GM12878 (cell line): Measurements from ENCODE around the gene NPM3. TPM values are rescaled to one million over a fixed set of nuclear protein-coding genes. Genes with fewer than 3 reads are reported as not detected.
A peak's percentile ranks its signal among the peaks of the same experiment; 100 is the strongest.
"Not testable (repeated sequence)": the region's sequence is repeated elsewhere in the genome, so short reads cannot be mapped to it uniquely, and the experiment has no call there.

Source experiments
- ATAC-seq: fragments of 200-7000 bp; cut with Tn5 transposase; 3 replicates; pipeline ENCODE4 v1.9.1; 2020; ENCODE audit warnings: mild to moderate bottlenecking, moderate library complexity
- BruUV-seq: library from RNA; stranded (reverse); fragments of 400-500 nt; replicated peaks from 2 replicates; lab custom pipeline; 2021; lab: Mats Ljungman, UMichigan
- CTCF ChIA-PET: fragments of 300-600 bp; sonication (Branson Sonifier 250); formaldehyde crosslinking; extraction: SDS; loops from one replicate; lab custom pipeline; 2021; ENCODE audit warnings: inconsistent platforms; lab: Yijun Ruan, JAX
- POLR2A ChIA-PET: fragments of 350-600 bp; formaldehyde crosslinking; extraction: SDS; loops from one replicate; lab custom pipeline; 2021; ENCODE audit warnings: inconsistent platforms; lab: Charles Lee
- RAD21 ChIA-PET: fragments of 300-600 bp; sonication (Branson Sonifier 250); formaldehyde crosslinking; loops from one replicate; lab custom pipeline; 2023; ENCODE audit warnings: antibody characterized with exemption; ENCODE audit not compliant: unreplicated experiment; lab: Charles Lee
- SMC1A ChIA-PET: fragments of 300-600 bp; sonication (Branson Sonifier 250); formaldehyde crosslinking; loops from one replicate; lab custom pipeline; 2023; ENCODE audit not compliant: unreplicated experiment, uncharacterized antibody; lab: Charles Lee
- DNase-seq: peaks from one replicate; pipeline ENCODE4 v3.0.0-alpha.2; 2011; ENCODE audit warnings: low read depth, low spot score
- FAIRE-seq: peaks from 3 replicates; lab custom pipeline; 2011; peaks lifted over from hg19 to GRCh38; lab: Jason Lieb, UNC
- H2AFZ ChIP-seq: 2 replicates; pipeline ENCODE4 v1.6.0; 2011; ENCODE audit warnings: low read depth, low read length, control low read depth; ENCODE audit not compliant: control insufficient read depth
- H3K27ac ChIP-seq: 2 replicates; pipeline ENCODE4 v1.5.1; 2011; ENCODE audit warnings: control low read depth; ENCODE audit not compliant: control insufficient read depth, insufficient read depth
- H3K27me3 ChIP-seq, 2 experiments: replicated peaks in 1 of 2; 2 replicates each; pipeline versions ENCODE4 v1.6.0 to v1.6.1; 2011; ENCODE audit warnings: low read length in 1 of 2; ENCODE audit not compliant: control insufficient read depth in 2 of 2, insufficient read depth in 2 of 2
- H3K36me3 ChIP-seq, 2 experiments: 2 replicates each; pipeline ENCODE4 v1.5.1; 2011; ENCODE audit warnings: low read length in 1 of 2; ENCODE audit not compliant: control insufficient read depth in 2 of 2, insufficient read depth in 2 of 2
- H3K4me1 ChIP-seq: 2 replicates; pipeline ENCODE4 v1.6.1; 2011; ENCODE audit warnings: mild to moderate bottlenecking, low read length, moderate library complexity, mixed read lengths; ENCODE audit not compliant: control insufficient read depth, insufficient read depth
- H3K4me2 ChIP-seq: 2 replicates; pipeline ENCODE4 v1.6.0; 2011; ENCODE audit warnings: control low read depth; ENCODE audit not compliant: control insufficient read depth, insufficient read depth
- H3K4me3 ChIP-seq: fragments of 200-600 bp; sonication (generic); 2 replicates; pipeline ENCODE4 v1.5.1; 2016
- H3K79me2 ChIP-seq: 2 replicates; pipeline ENCODE4 v1.6.0; 2011; ENCODE audit warnings: low read length; ENCODE audit not compliant: control insufficient read depth, insufficient read depth
- H3K9ac ChIP-seq: 2 replicates; pipeline ENCODE4 v1.8.0; 2011; ENCODE audit warnings: low read length, control low read depth, mixed read lengths; ENCODE audit not compliant: control insufficient read depth, insufficient read depth
- H3K9me3 ChIP-seq: replicated peaks from 3 replicates; pipeline ENCODE4 v1.5.1; 2011; ENCODE audit warnings: mild to moderate bottlenecking, low read length; ENCODE audit not compliant: control insufficient read depth, insufficient read depth
- H4K20me1 ChIP-seq: 2 replicates; pipeline ENCODE4 v1.6.0; 2011; ENCODE audit not compliant: control insufficient read depth, insufficient read depth
- ETV6 ChIP-seq, 2 experiments: fragments of 450-650 bp in 1 of 2; IDR thresholded peaks in 1 of 2; conservative IDR thresholded peaks in 1 of 2; 2 replicates each; pipeline ENCODE4 v1.6.1; 2014; ENCODE audit warnings: antibody characterized with exemption in 1 of 2, borderline replicate concordance in 1 of 2, low read depth in 1 of 2, mild to moderate bottlenecking in 1 of 2, moderate library complexity in 1 of 2
- POLR2AphosphoS5 ChIP-seq: IDR thresholded peaks from 2 replicates; pipeline ENCODE4 v1.6.1; 2011; ENCODE audit warnings: mild to moderate bottlenecking, low read length, inconsistent platforms
- WGBS: methylation state at CpG from one replicate; pipeline ENCODE4 v1.1.6; 2016; ENCODE audit warnings: low lambda C conversion rate; ENCODE audit not compliant: insufficient replicate concordance, insufficient coverage; ENCODE audit errors: missing lambda C conversion rate; 5-methylcytosine and 5-hydroxymethylcytosine counted together
- in situ Hi-C: fragments of 300-500 bp; cut with MboI; formaldehyde crosslinking; loops from 9 replicates; pipeline ENCODE4 v1.14.3; 2018; ENCODE audit warnings: mixed read lengths
- intact Hi-C: fragments of 100-400 bp; cut with micrococcal nuclease; formaldehyde crosslinking; loops from one replicate; pipeline ENCODE4 v1.14.2; 2022; ENCODE audit not compliant: unreplicated experiment
- polyA plus RNA-seq, 11 experiments: library from polyadenylated mRNA; depleted of rRNA in 4 of 11; unstranded in 6 of 11; stranded (reverse) in 5 of 11; fragments of >200 nt; fragmentation: Nextera tagmentation in 4 of 11; fragmentation: Illumina TruSeq in 1 of 11; extraction: Ambion mirVana in 4 of 11; extraction: Trizol in 1 of 11; gene quantifications; 1 replicate in 1 of 11; 2 replicates in 10 of 11; pipeline versions ENCODE4 v1.2.1 to v1.2.3, GENCODE V29; 2011 to 2016; ENCODE audit warnings: inconsistent platforms in 2 of 11, missing spikeins in 2 of 11, low read depth in 1 of 11
- total RNA-seq, 4 experiments: library from RNA; depleted of rRNA in 3 of 4; stranded (reverse); fragments of >200 nt in 3 of 4; fragmentation: Illumina TruSeq in 1 of 4; extraction: Trizol in 1 of 4; gene quantifications; 2 replicates each; pipeline versions ENCODE4 v1.2.1 to v1.2.3, GENCODE V29; 2013 to 2021

NPM3 gene
- total and polyA plus RNA-seq, 10 of the 15 experiments (the other 5 are each of a cell fraction or from before 2014, with no cell fraction given) = 13.0 to 171 (median 93.3) TPM

DNA sequence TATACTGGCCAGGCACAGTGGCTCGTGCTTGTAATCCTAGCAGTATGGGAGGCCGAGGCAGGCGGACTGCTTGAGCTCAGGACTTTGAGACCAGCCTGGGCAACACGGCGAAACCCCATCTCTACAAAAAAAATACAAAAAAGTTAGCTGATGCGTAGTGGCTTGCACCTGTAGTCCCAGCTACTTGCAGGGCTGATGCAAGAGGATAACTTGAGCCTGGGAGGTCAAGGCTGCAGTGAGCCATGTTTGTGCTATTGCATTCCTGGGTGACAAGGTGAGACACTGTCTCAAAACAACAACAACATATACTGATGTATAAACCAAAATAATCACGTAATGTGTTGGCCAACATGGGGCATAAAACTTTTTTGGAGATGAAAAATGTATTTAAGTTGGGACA is 6.4 kb upstream of the NPM3 start:
- Histone ChIP-seq H3K9ac (no peak overlapping the region), H3K4me3 (no peak overlapping the region), H3K9me3 (no peaks in the 10 kb centered on the region), H2AFZ (no peak overlapping the region), H3K4me1 (no peaks in the 10 kb centered on the region), H3K79me2 (no peaks in the 10 kb centered on the region), H3K27me3 (no peaks in the 10 kb centered on the region), H3K27ac (no peak overlapping the region), H3K36me3 (peaks cover 7 to 42% of the 10 kb centered on the region in 2 experiments), H4K20me1 (no peaks in the 10 kb centered on the region), H3K4me2 (no peak overlapping the region)
- in situ Hi-C loops (no loop called here), intact Hi-C loops (loop anchor here (10.0 kb wide), 1 partner anchor 435 kb away; the partner anchor contains the start of gene BTRC)
- no peak for DNase-seq
- ChIA-PET RAD21 (no interaction called here), SMC1A (interaction anchor here (1.2 kb wide), 1 partner anchor 187 kb away, joined by 6 read pairs; no protein-coding TSS in a partner anchor), CTCF (interaction anchor here (0.6 to 1.6 kb wide), 2 partner anchors 109 to 187 kb away, joined by 3 to 7 read pairs; no protein-coding TSS in a partner anchor), POLR2A (interaction anchor here (0.7 kb wide), 1 partner anchor 12 kb away, joined by 5 read pairs; no protein-coding TSS in a partner anchor)
- over 99% methylated on average over 7 of the region's 7 CpGs for WGBS
- no peak for FAIRE-seq
- no TSS peak for BruUV-seq
- ATAC-seq = no peak
- TF ChIP-seq POLR2AphosphoS5 (peak; percentile 47; the same call in 1 of the 2 replicates), ETV6 (conservative IDR thresholded peaks at IDR 0.05 in 1 of 2, IDR thresholded peaks at IDR 0.05 in 1 of 2; ENCODE audit: borderline replicate concordance in 1 of 2, low read depth in 1 of 2) (no peak)
- TF ChIP-seq, all 136 proteins: peak for 1

DNA sequence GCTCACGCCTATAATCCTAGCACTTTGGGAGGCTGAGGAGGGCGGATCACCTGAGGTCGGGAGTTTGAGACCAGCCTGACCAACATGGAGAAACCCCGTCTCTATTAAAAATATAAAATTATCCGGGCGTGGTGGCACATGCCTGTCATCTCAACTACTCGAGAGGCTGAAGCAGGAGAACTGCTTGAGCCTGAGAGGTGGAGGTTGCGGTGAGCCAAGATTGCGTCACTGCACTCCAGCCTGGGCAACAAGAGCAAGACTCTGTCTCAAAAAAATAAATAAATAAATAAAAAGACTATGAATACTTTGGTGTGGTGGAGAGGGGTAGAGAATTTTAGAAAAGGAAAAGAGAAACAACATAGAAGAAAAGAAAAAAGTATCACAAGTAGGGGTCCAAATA is 6.0 kb upstream of the NPM3 start:
- H3K79me2 ChIP-seq, H3K27ac ChIP-seq, BruUV-seq, H3K4me3 ChIP-seq, in situ Hi-C loops, H3K4me2 ChIP-seq, ATAC-seq, DNase-seq, H3K27me3 ChIP-seq, H3K9me3 ChIP-seq, SMC1A ChIA-PET, POLR2A ChIA-PET, FAIRE-seq, H4K20me1 ChIP-seq, H3K9ac ChIP-seq, H2AFZ ChIP-seq, H3K4me1 ChIP-seq, RAD21 ChIA-PET: not testable (repeated sequence)
- H3K36me3 ChIP-seq = peaks cover 6 to 42% of the 10 kb centered on the region in 2 experiments
- intact Hi-C loops = loop anchor here (10.0 kb wide), 1 partner anchor 434 kb away; the partner anchor contains the start of gene BTRC
- 94% methylated on average over 9 of the region's 9 CpGs for WGBS
- CTCF ChIA-PET = interaction anchor here (1.6 kb wide), 1 partner anchor 186 kb away, joined by 7 read pairs; no protein-coding TSS in a partner anchor
